GM06990 (cell line): Measurements from ENCODE around the gene TMEM150C.

ENCODE experiments used
- DNase-seq: peaks from one replicate; pipeline ENCODE4 v3.0.0-alpha.2; 2011; ENCODE audit not compliant: insufficient read length; ENCODE audit errors: extremely low read depth
- H3K27me3 ChIP-seq: replicated peaks from 2 replicates; pipeline ENCODE4 v1.6.0; 2011; ENCODE audit warnings: low read length; ENCODE audit not compliant: control insufficient read depth, insufficient read depth
- H3K36me3 ChIP-seq: 2 replicates; pipeline ENCODE4 v1.5.1; 2011; ENCODE audit warnings: low read length; ENCODE audit not compliant: control insufficient read depth, insufficient read depth
- H3K4me3 ChIP-seq: replicated peaks from 2 replicates; pipeline ENCODE4 v1.5.1; 2011; ENCODE audit warnings: low read depth, mild to moderate bottlenecking, control low read depth, low read length
- TF ChIP-seq, protein P1 (sequence below): IDR thresholded peaks from 2 replicates; pipeline ENCODE4 v1.5.1; 2011; ENCODE audit warnings: low read length, control low read depth, mild to moderate bottlenecking, inconsistent platforms; ENCODE audit not compliant: insufficient read depth, poor library complexity, severe bottlenecking

TMEM150C gene

DNA sequence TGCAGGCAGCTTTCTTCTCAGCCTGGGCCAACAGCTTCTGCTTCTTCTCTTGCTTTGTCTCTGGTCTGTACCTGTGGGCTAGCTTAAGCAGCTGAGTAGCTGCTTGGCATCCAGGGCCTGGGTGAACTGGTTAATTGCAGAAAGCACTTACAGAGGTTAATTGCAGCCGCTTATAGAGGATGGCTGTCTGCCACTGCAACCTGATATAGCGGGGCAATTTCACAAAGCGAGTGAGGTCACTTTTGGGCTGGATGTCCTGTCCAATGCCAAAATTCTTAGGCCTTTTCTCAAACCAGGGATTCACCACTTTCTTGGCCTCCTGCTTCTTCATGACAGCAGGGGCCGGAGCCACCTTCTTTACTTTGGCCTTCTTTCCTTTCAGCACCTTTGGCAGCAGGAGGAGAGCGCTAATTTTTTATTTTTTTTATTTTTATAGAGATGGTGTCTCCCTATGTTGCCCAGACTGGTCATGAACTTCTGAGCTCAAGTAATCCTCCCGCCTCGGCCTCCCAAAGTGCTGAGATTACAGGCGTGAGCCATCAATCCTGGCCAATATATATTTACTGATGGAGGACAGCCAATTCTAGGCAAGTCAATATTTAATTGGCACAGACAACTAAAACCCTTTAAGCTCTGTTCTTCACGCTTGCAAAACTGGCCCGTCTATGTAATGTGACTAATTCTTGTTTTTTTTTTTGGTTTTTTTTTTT, 70.4 kb downstream of the TMEM150C start:
- DNase-seq, result no peak
- TF ChIP-seq, protein P1, sequence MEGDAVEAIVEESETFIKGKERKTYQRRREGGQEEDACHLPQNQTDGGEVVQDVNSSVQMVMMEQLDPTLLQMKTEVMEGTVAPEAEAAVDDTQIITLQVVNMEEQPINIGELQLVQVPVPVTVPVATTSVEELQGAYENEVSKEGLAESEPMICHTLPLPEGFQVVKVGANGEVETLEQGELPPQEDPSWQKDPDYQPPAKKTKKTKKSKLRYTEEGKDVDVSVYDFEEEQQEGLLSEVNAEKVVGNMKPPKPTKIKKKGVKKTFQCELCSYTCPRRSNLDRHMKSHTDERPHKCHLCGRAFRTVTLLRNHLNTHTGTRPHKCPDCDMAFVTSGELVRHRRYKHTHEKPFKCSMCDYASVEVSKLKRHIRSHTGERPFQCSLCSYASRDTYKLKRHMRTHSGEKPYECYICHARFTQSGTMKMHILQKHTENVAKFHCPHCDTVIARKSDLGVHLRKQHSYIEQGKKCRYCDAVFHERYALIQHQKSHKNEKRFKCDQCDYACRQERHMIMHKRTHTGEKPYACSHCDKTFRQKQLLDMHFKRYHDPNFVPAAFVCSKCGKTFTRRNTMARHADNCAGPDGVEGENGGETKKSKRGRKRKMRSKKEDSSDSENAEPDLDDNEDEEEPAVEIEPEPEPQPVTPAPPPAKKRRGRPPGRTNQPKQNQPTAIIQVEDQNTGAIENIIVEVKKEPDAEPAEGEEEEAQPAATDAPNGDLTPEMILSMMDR, result no peak
- Histone ChIP-seq H3K36me3 (peaks cover 1% of the 10 kb centered on the region), H3K27me3 (no peaks in the 10 kb centered on the region), H3K4me3 (no peak overlapping the region)

DNA sequence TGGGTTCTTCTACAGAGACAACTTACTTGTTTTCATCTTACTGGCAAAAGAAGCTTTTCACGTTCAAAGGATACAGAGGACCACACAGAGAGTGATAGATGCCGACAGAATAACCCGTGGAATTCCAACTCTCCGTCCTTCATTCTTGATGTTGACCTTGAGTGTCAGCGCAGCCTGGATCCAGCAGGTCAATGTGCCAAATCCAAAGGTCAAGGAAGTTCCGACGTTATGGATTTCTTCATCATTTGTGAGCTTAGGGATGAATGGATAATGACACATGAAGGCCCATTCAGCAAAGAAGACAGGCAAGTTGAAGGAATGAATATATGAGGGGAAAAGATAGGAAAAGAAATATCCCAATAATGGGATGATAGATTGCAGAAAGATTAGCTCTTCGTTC, 71.8 kb downstream of the TMEM150C start:
- Histone ChIP-seq H3K27me3 (no peaks in the 10 kb centered on the region), H3K4me3 (no peak overlapping the region), H3K36me3 (peaks cover 1% of the 10 kb centered on the region)
- TF ChIP-seq, protein P1, result no peak
- DNase-seq, result no peak

DNA sequence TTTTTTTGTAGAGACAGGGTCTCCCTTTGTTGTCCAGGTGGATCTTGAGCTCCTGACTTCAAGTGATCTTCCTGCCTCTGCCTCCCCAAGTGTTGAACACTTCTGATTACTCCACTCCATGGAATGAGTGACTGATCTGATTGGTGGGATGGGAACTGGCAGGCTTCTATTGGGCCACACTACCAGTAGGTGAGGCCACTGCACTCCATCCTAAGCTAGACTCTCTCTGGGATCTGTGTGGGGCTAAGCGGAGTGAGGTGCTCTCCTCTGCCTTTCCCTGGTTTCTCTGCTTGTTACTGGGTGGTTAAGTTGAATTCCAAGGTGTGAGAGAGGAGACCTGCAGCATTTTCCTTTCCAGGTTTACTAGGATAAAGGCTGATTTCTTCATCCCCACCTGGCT, 72.7 kb downstream of the TMEM150C start:
- H3K4me3 ChIP-seq, result no peak overlapping the region
- peaks cover 1% of the 10 kb centered on the region for H3K36me3 ChIP-seq
- TF ChIP-seq, protein P1, result no peak
- no peak for DNase-seq
- no peaks in the 10 kb centered on the region for H3K27me3 ChIP-seq

DNA sequence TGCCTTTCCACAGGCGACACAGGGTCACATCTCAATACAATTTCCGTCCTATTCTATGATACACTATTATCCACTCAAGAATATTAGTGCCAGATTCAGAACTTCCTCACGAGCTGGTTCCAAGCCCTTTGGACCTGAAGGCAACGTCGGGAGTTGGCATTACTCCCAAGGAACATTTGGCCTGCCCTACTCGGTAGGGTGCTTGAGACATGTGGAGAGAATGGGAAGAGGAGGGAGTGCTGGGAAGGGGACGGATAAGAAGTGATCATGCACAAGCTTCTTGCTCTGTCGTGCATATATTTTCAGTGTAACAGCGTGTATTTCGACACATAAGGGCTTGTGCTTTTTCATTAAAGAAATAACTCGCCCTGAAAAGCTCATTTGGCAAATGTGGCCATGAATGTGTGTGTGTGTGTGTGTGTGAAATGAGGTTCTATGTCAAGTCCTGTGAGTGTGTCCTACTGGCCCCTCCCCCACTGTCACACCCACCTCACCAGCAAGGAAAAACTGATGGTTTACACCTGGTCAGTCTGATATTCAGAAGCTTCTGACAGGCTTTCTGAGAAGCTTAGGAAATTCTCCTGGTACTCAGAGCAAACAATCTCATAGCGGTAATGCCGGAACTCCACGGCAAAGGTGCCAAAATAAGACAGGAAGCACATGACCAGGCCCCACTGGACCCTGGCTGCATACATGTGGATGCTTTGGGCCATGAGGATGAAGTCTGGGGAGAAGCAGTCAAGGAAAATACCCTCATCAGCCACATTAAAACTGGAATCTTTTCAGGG, 76.6 kb downstream of the TMEM150C start:
- Histone ChIP-seq H3K36me3 (peaks cover 2% of the 10 kb centered on the region), H3K27me3 (no peaks in the 10 kb centered on the region), H3K4me3 (no peak overlapping the region)
- TF ChIP-seq, protein P1, result no peak
- no peak for DNase-seq

DNA sequence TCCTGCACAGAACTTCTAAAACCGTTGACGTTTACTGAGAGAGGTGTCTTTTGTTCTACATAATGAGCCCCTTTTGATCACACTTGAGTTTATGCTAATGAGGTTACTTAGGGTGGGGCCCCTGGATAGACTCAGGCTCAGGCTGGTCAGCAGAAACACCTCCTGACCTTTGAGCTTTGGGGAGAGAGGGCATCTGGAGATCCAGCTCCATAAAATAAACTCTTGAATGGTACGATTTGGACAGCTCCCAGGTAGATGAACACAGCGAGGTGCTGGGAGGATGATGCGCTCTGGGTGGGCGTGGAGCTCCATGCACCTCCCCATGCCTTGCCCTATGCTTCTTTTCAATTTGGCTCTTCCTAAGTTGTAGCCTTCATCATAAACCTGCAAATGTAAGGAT, 79.4 kb downstream of the TMEM150C start:
- TF ChIP-seq, protein P1, result no peak
- Histone ChIP-seq H3K36me3 (peaks cover 2% of the 10 kb centered on the region), H3K4me3 (no peak overlapping the region), H3K27me3 (no peaks in the 10 kb centered on the region)
- DNase-seq, result no peak
